T-helper 1 cell treated with Interleukin-12 subunit alpha and Interleukin-12 subunit beta and Interleukin-4 antibody, amounts not matched to agents 30 ng/mL and 1 ng/mL, for 36 hours (primary cell): ENCODE measurements around the gene RPUSD1. TPM values are rescaled to one million over a fixed set of nuclear protein-coding genes. Genes with fewer than 3 reads are reported as not detected.
"Not testable (repeated sequence)": the region's sequence is repeated elsewhere in the genome, so short reads cannot be mapped to it uniquely, and the experiment has no call there.

ENCODE experiments used
- intact Hi-C: fragments of 100-400 bp; cut with micrococcal nuclease; formaldehyde crosslinking; loops from one replicate; pipeline ENCODE4 v1.15.1; 2024
- total RNA-seq: library from RNA; stranded (reverse); gene quantifications from 2 replicates; pipeline ENCODE4 v1.2.3, GENCODE V29; 2022

Gene RPUSD1, protein sequence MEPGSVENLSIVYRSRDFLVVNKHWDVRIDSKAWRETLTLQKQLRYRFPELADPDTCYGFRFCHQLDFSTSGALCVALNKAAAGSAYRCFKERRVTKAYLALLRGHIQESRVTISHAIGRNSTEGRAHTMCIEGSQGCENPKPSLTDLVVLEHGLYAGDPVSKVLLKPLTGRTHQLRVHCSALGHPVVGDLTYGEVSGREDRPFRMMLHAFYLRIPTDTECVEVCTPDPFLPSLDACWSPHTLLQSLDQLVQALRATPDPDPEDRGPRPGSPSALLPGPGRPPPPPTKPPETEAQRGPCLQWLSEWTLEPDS
- 35.4 and 36.4 TPM in 2 replicates for total RNA-seq

DNA sequence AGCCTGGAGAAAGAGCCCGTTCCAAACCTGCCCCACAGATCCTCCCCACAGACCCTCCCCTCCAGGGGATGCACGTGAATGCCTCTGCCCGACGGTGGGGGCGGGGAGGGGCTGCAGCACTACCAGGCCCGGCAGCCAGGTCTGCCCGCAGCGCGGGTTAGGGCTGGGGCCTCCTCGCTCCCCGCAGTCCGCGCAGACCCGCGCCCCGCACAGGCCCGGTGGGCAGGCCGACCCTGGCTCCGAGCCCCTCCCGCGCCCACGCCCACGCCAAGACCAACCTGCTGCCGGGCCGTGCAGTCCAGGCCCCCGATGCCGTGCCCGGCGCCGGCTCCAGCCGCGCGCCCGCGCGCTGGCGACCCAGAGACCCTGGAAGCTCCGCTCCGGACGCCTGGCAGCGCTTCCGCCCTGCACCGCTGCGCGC, at the start of gene RPUSD1:
Gene RPUSD1, minus strand, starts transcription at position 404 of the 421 bp plus-strand sequence. CDS start 644 bp downstream, outside the sequence.
- intact Hi-C loops, result loop anchor here (1.0 to 2.0 kb wide), 2 partner anchors 19 to 183 kb away; partner anchors contain the start of gene LMF1

DNA sequence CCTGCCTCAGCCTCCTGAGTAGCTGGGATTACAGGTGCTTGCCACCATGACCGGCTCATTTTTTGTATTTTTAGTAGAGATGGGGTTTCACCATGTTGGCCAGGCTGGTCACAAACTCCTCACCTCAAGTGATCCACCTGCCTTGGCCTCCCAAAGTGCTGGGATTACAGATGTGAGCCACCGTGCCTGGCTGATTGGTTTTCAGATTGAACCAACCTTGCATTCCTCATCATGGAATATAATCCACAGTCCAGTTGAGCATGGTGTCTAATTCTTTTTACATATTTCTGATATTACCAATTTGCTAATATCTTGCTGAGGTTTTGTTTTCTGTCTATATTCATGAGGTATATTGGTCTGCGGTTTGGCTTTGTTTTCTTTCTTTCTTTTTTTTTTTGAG, 48.6 kb upstream of the RPUSD1 start:
- intact Hi-C loops, result not testable (repeated sequence)

DNA sequence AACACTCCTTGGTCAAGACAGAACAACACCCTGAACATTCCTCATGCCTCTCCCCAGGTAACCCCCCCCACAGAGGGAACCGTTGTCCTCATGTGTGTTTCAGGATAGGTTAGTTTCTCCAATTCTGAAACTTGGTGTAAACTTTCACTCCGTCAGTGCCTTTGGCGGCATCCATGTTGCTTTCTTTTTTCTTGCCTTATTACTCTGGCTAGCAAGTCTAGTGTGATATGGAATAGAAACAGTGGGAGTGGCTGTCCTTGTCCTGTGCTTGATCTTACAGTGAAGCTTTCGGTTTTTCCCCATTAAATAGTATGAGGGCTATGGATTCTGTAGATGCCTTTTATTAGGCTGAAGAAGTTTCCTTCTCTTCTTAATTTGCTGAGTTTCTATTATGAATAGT, 48.0 kb upstream of the RPUSD1 start:
- intact Hi-C loops, result no loop called here

DNA sequence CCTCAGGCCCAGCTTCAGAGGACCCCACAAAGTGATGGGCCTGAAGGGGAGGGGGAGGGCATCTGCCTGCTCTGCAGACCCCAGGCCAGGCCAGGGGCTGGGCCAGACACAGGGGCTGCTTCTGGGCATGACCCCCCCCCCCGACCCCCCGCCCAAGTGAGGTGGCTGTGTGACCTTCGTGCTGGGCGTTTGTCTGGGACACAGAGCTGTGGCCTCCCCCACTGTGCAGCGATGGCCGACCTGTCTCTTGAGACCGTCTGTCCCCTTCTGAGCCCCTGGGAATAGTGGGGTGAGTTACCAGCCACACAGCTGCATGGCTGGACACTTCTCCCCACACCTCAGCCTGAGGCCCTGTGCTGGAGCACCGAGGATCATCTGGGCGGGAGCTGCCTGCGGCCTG, 47.2 kb upstream of the RPUSD1 start:
- intact Hi-C loops, result no loop called here

DNA sequence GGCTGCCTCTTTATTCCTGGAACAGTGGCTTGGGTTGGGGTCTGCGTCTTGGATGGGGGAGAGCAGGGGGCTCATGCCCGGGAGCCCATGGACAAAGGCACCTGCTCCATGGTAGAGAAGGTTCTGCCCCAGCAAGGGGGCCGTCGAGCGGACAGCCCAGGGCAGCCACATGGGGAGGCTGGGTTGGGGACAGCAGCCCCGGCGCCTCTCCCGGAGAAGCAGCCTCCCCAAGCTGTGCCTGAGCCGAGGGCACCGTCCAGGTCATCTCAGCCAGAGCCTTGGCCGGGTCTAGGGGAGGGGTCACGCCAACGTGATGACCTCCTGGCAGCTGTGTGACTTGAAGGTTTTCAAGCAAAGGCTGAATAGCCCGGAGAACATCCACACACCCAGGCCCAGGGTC, 45.2 kb upstream of the RPUSD1 start:
- intact Hi-C loops, result no loop called here

DNA sequence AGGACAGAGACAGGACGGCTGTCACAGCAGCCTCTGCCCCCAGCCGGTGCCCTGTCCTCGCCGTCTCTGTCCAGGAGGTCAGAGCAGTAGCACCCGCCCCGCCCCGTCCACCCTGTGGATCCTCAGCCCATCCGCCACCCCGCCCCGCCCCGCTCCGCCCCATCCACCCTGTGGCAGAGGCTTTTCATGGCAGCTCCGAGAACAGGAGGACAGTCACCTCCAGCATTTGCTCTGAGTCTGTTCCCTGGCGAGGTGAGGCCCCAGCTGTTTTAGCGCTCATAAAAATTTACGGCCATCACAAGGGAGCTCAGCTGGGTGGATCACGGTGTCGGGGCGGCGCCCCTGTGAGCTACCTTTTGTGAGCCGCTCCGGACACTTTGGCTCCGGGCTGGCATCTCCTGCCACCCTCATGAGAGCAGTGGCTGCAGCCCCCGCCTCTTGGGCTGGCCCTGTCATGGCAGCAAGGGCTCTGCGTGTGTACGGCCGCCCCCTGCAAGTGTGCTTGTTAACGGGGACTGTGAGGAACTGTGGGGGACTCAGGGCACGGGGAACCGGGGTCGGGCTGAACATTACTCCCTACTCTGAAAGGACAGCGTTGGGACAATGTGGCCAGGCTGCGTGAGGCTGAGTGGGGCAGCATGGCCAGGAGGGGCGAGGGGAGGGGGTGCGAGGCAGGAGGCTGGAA, 44.6 kb upstream of the RPUSD1 start:
- intact Hi-C loops, result no loop called here

DNA sequence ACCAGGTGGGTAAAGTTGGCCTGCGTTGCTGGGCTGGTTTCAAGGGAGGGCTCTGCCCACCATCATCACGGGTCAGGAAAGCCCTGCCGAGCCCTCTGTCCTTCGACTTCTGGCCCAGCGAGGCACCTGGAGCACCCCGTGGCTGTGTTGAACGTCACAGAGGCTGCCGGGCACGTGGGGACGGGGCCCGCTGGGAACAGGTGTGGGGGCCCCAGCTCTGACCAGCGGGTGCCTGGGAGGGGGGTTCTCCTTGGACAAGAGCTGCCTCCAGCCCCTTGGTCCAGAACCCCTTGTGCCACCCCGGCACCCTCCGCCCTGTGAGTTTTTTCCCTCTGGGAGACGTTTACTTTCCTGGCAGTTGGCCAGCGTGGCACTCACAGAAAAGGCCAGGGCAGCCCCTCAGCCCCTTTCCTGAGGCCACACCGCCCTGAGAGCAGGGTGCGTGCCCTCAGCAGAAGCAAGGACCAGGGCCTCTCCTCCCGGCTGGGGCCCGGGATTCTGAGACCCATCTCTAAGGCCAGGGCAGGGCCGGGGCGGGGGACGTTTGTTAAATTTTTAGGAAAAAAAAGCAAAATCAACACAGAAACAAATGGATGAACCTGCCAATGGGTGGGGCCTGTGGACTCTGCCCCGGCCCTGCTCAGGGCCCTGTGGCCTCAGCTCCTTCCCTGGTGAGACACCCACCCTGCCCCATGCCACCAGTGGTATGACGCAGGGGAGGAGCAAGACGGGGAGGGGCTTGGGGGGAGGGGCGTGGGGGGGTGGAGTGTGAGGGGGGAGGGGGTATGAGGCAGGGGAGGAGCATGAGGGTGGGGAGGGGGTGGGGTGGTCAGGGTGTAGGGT, 43.6 kb upstream of the RPUSD1 start:
- intact Hi-C loops, result no loop called here

DNA sequence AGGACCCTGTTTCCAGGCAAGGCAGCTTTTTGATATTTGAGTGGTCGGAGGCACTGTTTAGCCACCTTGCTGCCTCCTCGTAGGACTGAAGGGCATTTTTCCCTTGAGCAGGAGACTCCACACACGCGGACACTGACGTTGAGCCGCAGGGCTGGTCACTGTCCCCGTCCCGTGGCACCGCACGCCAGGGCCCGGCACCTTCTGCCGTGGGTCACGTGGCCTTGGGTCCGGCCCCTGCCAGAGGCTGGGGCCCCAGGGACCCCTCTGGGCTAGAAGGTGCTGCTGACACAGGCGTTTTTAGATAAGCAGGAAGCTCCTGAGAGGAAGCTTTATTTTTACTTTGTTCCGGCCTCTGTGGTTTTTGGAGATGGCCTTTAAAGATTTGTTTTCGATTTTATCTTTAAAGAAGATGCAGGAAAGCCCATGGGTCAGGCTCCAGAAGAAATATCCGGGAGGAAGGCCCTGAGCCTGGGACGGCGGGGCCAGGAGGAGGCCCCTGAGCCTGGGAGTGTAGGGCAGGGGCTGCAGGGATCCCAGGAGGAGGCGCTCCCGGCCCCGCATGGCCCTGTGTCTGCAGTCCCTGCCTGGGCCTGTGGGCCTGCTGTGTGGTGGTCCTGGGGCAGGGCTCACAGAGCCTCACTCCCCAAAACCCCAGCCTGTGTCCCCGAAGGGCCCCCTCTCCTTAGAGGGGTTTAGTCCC, 42.8 kb upstream of the RPUSD1 start:
- intact Hi-C loops, result no loop called here

DNA sequence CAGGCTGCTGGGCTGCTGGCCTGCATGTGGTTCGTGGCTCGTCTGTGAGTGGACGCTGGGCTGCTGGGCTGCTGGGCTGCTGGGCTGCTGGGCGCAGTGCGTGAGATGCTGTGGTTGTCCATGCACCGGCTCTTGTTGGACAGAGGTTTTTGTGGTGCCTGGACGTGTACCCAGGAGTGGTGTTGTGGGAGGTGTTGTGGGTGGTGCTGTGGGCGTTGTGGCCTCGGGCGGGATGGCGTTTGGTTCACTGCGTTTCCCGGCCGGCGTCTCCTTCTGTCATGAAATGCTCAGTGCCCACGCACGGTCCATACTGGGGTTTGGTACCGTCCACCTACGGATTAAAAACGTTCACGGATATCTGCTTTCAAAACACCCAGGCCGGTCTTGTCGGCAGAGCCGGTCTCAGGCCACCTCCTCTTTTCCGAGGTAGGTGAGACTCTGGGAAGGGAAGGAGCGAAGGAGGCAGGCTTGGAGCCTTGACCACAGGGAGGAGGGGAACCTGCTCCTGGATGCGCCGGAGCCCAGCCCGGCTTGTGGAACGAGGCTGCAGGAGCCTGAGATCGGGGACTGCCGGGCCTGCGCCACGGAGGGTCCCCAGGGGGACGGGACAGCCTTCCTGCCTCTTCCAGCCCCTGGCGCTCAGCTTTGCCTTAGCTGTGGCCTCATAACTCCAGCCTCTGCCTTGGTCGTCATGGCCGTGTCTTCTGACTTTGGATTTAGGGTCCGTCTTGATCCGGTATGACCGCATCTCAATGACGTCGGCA, 42.1 kb upstream of the RPUSD1 start:
- intact Hi-C loops, result no loop called here

DNA sequence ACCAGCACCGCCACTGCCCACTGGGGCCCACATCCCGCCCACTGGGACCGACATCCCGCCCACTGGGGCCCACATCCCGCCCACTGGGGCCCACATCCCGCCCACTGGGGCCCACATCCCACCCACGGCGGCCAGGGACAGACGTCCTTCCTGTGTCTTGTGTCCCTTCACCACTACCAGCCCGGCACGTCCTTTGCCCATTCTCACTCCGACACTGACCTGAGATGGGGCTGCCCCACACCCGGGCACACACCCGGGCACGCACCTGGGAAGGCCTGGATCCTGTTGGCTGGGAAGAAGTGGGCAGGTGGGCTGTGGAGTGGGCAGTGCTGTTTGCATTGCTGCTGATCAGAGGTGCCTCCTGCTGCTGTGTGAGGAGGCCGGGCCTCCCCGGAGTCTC, 40.7 kb upstream of the RPUSD1 start:
- intact Hi-C loops, result no loop called here

DNA sequence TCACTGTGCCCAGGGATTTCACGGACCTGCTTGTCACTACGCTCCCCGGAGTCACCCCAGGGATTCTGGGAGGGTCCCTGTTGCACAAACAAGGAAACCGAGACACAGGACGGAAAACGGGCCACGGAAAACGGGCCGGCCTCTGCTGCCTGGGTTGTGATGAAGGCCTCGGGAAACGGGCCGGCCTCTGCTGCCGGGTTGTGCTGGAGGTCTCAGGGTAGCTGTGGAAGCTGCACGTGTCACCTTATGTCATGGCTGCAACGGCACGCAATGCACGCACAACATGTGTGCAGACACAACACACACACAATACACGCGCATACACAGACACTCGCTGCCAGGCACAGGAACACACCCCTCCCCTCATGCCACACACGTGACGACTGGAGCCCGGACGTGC, 39.3 kb upstream of the RPUSD1 start:
- intact Hi-C loops, result no loop called here

DNA sequence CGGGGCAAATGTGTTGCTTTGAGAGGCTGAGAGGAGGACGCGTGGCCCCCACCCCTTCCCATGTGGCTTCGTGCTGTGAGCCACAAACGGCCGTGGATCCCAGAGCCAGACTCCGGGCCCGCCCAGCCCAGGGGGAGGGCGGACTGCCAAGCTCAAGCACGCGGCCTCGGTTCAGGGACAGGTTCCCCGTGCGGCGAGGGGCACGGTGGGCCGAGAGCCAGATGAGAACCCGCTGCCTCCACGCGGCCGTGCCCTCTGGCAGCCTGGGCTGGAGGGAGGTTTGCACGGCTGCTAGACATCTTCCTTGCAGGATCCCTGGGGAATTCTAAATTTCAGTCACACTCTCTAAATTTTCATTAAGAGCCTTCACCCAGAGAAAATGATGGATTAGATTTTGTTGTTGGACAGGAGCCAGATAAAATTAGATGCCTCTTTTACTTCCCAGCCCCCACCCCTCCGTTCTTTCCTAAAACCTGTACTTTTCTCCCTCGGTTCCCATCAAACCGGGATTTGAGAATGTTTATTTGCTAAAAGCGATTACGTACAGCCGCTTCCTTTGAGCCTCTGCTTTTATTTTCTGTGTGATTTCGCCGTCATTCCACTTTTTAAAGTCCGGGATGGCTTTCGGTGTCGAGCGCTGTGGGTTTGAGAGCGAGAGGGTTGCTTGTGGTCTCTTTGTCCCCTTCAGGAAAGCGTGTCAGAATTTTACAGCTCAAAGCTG, 37.3 kb upstream of the RPUSD1 start:
- intact Hi-C loops, result no loop called here

DNA sequence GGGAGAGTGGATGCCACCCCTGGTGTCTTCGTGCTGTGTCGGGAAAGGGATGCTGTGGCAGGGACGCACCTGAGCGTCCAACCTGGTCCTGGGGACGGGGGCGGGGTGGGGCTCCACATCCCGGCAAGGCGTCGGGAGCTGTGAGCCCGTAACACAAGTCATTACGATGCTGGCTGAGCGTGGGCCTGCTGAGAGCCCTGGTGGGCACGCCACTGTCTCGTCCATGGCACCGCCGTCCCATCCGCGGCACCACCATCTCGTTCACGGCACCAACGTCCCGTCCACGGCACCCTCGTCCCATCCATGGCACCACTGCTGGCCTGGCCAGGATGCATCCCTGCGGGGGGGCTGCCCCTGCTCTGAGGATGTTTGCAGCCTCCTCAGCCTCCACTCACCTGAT, 36.4 kb upstream of the RPUSD1 start:
- intact Hi-C loops, result no loop called here

DNA sequence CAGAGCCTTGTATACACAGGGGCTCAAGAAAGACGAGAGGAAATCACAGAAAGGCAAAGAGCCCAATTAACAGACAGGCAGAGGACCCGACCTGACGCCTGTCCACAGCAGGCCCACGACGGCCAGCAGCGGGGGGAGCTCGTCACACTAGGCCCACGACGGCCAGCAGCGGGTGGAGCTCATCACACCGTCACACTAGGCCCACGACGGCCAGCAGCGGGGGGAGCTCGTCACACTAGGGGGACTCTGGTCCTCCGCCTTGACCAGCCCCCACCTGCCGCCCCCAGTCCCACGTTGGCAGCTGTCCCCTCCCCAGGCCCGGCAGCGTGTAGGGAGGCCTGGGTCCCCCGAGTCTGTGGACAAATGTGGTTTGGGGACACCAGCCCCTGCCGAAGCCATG, 36.0 kb upstream of the RPUSD1 start:
- intact Hi-C loops, result no loop called here

DNA sequence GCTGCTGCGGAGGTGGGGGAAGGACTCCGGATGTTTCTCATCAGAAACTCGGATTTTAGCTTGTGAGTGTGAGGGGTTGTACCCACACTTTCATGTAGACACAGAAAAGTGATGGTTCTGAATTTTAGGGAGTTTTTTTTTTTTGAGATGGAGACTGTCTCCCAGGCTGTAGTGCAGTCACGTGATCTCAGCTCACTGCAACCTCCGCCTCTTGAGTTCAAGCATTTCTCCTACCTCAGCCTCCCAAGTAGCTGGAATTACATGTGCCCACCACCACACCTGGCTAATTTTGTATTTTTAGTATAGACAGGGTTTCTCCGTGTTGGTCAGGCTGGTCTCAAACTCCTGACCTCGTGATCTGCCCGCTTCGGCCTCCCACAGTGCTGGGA, 34.7 kb upstream of the RPUSD1 start:
- intact Hi-C loops, result no loop called here

DNA sequence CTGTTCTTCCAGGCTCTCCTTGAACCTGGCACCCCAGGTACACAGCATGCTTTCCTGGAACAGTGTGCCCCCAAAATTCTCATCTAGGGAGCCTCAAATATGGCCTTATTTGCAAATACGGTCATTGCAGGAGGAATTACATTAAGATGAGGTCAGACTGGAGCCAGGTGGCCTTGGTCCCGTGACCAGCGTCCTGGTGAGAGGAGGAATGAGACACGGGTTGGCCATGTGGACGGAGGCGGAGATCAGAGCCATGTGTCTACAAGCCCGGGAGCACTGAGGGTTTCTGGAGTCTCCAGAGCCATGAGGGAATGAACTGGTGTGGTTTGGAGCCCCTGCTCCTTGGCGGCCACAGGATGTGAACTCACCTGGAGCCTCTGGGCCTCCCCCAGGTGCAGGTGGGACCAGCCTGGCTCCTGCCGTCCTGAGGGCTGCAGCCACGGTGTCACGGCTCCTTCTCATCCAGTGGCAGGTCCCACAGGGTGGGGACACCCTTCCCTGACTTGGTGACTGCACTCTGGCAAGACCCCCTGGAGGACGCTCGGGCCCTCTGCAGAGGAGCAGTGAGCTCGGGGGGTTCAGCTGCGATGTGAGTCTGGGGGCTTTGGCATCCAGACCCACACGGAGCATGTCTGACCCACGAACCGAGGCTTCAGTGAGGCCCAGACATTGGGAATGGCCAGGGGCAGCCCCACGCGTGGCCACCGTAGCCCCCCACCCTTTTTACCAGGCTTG, 34.2 kb upstream of the RPUSD1 start:
- intact Hi-C loops, result no loop called here

DNA sequence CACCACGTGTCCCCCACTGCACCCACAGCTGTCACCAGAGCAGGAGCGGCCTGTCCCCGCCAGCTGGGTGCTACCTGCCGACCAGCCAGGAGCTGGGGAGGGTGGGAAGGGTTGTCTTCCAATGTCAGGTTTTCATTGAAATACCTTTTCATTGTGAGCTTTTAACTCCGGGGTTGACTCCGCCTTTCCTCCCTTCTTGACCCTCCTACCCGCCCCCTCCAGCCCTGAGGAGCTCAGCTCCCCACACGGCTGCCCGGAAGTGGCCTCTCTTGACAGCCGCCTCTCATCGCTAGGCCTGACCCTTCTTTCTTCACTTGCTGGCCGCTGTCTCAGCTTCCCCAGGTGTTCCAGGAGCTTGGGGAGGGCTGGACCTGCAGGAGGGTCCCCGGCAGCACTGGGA, 33.6 kb upstream of the RPUSD1 start:
- intact Hi-C loops, result no loop called here

DNA sequence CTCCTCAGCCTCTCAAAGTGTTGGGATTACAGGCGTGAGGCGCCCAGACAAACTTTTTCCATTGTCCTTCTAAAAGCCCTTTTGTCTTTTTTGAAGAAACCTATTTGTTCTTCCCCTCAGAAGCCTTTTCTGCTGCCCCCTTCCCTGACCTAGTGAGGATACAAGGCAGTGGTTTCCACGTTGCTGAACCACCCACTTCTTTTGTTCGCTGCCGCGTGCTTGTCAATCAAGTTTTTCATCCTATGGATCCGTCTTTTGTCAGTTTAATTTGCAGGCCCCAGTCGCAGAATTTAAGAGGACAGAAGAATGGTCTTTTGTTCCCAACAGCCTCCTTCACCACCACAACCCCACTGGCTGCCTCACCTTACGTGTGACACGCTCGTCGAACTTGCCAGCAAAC, 32.6 kb upstream of the RPUSD1 start:
- intact Hi-C loops, result no loop called here

DNA sequence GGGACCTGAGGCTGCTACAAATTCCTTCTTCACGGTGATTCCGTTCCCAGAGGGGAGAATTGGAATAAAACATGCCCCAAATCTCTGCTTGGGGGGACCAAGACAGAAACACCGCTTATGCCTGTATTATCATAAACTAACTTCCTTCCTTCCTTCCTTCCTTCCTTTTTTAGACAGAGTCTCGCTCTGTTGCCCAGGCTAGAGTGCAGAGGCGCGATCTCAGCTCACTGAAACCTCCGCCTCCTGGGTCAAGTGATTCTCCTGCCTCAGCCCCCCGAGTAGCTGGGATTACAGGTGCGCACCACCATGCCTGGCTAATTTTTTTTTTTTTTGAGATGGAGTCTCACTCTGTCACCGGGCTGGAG, 31.8 kb upstream of the RPUSD1 start:
- intact Hi-C loops, result not testable (repeated sequence)
